ENCODE data around the gene OSBP2.

Gene OSBP2

GRCh38 chr22:30821863-30822215 lies 127.2 kb downstream of the OSBP2 start:
- DNase-seq, result no peak

GRCh38 chr22:30822216-30823014 lies 127.7 kb downstream of the OSBP2 start:
- peak; percentile 41 for DNase-seq

- peak; percentile 20 for DNase-seq
Observed at GRCh38 chr22:30823015-30823370, 128.3 kb downstream of the OSBP2 start.

DNA sequence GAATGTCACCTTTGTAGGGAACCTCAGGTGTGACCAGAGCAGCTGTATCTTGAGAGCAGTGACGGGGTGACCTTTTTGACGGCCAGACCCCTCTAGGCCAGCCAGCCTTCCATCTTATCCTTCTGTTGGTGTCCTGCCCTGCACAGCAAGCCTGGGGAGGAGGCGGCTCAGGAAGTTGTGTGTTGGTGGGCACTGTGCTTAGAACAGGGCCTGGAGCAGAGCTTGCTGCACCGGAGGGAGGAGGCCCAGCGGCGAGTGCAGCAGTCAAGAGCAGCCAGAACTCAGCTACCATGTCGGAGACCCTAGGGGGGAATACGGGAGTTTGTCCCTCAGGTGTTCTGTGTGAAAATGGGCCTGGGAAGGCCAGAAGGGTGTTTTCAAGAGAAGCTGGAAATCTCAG lies 129.4 kb downstream of the OSBP2 start:
- no peak for DNase-seq

- no peak for DNase-seq
Observed at GRCh38 chr22:30824711-30825110, 130.0 kb downstream of the OSBP2 start.

DNA sequence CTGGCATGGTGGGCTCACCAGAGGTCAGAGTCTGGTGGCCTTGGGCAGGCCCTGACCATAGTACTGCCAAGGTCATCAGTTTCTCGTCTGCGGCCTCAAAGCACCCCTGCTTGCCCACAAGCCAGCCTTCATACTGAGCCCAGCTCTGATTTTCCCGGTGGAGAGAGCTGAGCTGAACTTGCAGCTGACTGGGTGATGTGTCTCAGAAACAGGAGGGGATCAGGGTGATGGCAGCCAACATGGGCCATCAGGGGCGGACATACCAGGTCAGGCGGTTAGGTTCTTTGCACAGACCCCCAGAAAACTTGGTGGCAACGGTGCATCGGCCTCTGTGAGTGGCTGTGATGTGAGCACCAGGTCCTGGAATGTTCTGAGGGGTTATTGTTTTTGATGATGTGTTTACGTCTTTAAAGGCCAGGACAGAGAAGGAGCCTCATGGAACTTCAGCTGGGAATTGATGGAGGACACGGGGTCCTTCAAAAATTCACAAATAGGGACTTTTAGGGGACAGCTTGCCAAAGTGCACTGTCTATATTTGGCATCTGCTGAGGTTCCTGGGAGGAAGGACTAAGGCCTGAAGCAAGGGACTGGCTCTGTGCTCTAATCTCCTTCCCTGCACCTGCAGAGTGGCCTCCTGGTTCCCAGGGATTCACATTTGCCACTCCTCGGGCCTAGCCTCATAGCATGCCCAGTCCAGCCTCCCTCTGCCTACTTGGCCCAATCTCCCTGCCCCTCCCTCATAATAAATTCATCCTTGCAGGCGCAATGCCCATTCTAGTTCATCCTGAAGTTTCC lies 131.2 kb downstream of the OSBP2 start:
- DNase-seq, result no peak

- DNase-seq, result no peak
Observed at GRCh38 chr22:30826670-30827355, 132.1 kb downstream of the OSBP2 start.

DNA sequence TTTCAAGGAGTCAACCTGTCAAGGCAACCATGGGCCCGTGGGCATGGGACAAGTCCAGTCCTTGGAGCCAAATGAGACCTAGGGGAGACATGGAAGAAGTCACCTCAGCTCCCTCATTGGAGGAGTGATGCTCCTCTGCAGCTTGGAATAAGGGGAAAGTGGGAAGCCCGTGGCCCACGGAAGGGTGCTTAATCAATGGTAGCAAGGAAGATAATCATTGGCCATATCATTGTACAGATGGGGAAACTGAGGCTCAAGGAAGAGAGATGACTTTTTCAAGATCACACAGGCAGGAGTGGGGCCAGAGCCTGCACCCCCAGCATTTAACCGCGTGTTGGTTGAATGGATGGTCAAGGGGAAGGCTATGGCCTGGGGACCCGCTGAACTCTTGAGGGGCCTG lies 133.0 kb downstream of the OSBP2 start:
- DNase-seq, result no peak

DNA sequence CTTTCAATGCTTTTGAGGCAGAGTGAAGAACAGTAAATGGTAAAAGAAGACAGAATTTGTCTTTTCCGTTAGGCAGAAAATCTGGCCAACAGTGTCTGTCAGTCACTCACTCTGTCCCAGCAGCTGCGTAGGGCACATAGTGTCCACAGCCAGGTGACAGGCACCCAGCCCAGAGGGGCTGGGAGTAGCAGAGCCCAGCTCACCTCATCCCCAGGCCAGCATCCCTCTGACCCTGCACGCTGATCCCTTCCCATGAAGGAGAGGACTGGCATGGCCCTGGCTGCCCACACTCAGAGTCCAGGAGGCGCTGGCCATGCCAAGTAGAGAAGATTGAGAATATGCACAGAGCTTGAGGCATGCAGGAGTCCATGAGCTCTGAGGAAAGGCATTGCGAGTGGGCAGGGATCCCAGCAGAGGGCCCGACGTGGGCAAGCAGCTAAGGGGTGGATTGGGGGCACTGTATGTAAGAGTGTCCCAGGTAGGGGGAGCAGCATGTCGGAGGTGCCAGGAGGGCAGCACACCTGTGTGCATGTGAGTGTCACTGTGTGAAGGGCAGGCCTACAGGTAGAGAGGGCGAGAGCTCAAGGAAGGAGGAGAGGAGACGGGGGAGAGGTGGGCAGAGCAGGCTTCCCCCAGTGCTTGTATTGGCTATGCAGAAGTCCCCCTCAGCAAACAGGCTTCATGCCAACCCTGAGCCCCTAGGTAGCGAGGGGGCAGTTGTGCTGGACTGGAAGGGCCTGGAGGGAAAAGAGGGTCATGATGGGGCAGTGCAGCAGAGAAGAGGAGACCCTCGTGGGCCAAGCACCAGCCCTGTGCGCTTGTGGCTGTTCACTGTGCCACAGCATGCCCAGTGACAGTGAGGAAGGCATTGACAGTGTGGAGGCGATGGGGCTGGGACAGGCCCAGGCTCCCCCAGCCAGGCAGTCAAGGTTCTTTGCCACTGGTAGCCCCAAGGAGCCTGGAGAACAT lies 133.8 kb downstream of the OSBP2 start:
- DNase-seq, result no peak

GRCh38 chr22:30829901-30830550 lies 135.4 kb downstream of the OSBP2 start:
- DNase-seq, result peak; percentile 19

GRCh38 chr22:30830907-30831306 lies 136.2 kb downstream of the OSBP2 start:
- no peak for DNase-seq

GRCh38 chr22:30832407-30832987 lies 137.8 kb downstream of the OSBP2 start:
- DNase-seq, result no peak

DNA sequence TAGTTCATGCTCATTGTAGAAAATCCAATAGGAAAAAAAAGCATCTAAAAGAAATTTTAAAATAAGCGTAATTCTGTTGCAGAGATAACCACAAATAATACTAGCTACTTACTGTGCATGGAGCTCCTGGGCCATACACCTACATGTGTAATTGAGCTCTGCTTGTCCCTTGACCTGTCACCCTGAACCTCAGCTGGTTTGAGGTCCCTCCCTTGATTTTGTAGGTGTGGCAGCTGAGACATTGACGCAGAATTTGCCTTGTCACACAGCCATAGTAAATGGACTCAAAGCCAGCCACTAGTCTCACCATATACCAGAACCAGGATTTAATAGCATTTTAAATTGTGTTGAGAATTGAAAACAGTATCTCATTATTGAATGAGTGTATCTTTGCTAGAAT lies 138.6 kb downstream of the OSBP2 start:
- DNase-seq, result no peak

DNA sequence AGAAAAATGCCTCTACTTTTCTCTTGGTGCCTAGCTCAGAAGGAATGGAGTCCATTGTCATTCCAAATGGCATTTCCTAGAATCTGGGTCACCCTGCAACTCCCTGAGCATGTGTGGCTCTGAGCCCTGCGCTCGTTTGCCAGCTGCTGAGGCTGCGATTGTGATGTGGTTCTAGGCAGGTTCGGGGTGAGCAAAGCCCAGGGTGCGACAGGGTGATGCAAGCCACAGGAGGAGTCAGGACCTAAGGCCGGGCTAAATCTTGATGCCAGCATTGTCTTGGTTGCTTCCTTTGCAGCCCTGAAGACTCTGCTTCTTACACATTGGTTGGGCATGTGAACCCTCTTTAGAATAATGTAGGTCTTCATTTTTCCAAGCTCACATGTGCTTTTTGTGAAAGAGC lies 142.9 kb downstream of the OSBP2 start:
- no peak for DNase-seq

DNA sequence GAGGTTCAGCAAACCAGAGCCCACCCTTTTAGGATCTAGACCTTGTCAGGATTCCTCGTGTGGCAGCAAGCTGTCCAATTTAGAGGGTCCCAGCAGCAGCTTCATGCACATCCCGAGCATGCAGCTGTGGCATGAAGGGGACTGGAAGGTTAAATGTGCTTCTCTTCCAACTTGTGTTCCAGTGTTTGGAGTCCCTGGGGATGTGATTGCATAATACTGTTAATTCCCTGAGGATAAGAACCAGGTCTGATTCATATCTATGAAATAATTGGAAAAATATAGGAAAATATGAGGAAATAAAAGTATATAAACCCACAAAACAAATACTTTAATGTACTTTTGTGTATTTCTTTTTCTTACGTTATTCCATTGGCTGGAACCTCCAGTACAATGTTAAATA lies 143.4 kb downstream of the OSBP2 start:
- no peak for DNase-seq

- no peak for DNase-seq
Observed at GRCh38 chr22:30841273-30841672, 146.6 kb downstream of the OSBP2 start.

GRCh38 chr22:30843245-30843644 lies 148.6 kb downstream of the OSBP2 start:
- DNase-seq, result no peak

GRCh38 chr22:30847583-30847982 lies 152.9 kb downstream of the OSBP2 start:
- DNase-seq, result no peak

- DNase-seq, result no peak
Observed at GRCh38 chr22:30855266-30855665, 160.6 kb downstream of the OSBP2 start.

- no peak for DNase-seq
Observed at GRCh38 chr22:30855677-30856518, 161.2 kb downstream of the OSBP2 start.

Measured in eye (tissue), 1 donor.